Natural killer cell treated with Interleukin-12 subunit alpha and Interleukin-12 subunit beta and Interleukin-15 and Interleukin-18, amount 100 ng/mL, for 72 hours (primary cell): ENCODE measurements around the gene PHACTR2. TPM values are rescaled to one million over a fixed set of nuclear protein-coding genes. Genes with fewer than 3 reads are reported as not detected.
"Not testable (repeated sequence)": the region's sequence is repeated elsewhere in the genome, so short reads cannot be mapped to it uniquely, and the experiment has no call there.

Experiments
- ATAC-seq, 2 donors: fragments of 150-1000 bp; cut with Tn5 transposase in 1 of 2; sonication (Bioruptor Pico), chemical (Tn5 transposase) in 1 of 2; 2 replicates each; pipeline ENCODE4 v1.10.0; 2021
- DNase-seq: peaks from one replicate; pipeline ENCODE4 v3.0.0; 2022; ENCODE audit warnings: low spot score
- H3K27ac Mint-ChIP-seq, 2 donors: 1 replicate in 1 of 2; 2 replicates in 1 of 2; pipeline ENCODE4 v1.8.0; 2022; ENCODE audit warnings: mixed read lengths in 2 of 2, mild to moderate bottlenecking in 1 of 2, moderate library complexity in 1 of 2
- H3K27me3 Mint-ChIP-seq, 2 donors: 1 replicate in 1 of 2; 2 replicates in 1 of 2; pipeline ENCODE4 v1.8.0; 2022; ENCODE audit warnings: mixed read lengths in 2 of 2
- H3K36me3 Mint-ChIP-seq: one replicate; pipeline ENCODE4 v1.8.0; 2022; ENCODE audit warnings: mixed read lengths
- H3K4me1 Mint-ChIP-seq, 2 donors: 1 replicate in 1 of 2; 2 replicates in 1 of 2; pipeline ENCODE4 v1.8.0; 2022; ENCODE audit warnings: low read depth in 2 of 2, mixed read lengths in 2 of 2, mild to moderate bottlenecking in 1 of 2
- H3K4me3 Mint-ChIP-seq: one replicate; pipeline ENCODE4 v1.8.0; 2022; ENCODE audit warnings: mixed read lengths
- H3K9me3 Mint-ChIP-seq: 2 replicates; pipeline ENCODE4 v1.8.0; 2022; ENCODE audit warnings: mixed read lengths
- total RNA-seq, 2 donors: library from RNA; stranded (reverse); gene quantifications; one replicate each; pipeline ENCODE4 v1.2.3, GENCODE V29; 2022

PHACTR2 gene
- total RNA-seq, 2 donors from 2014 or later, result 19.9 to 23.6 TPM

DNA sequence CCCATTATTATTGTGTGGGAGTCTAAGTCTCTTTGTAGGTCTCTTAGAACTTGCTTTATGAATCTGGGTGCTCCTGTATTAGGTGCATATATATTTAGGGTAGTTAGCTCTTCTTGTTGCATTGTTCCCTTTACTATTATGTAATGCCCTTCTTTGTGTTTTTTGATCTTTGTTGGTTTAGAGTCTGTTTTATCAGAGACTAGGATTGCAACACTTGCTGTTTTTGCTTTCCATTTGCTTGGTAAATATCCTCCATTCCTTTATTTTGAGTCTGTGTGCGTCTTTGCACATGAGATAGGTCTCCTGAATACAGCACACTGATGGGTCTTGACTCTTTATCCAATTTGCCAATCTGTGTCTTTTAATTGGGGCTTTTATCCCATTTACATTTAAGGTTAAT lies 177.3 kb downstream of the PHACTR2 start:
- H3K4me3 Mint-ChIP-seq, DNase-seq, H3K27ac Mint-ChIP-seq, H3K9me3 Mint-ChIP-seq, ATAC-seq, H3K27me3 Mint-ChIP-seq: not testable (repeated sequence)
- Mint-ChIP-seq H3K36me3 (peaks cover 82% of the 10 kb centered on the region), H3K4me1 (peaks cover 16 to 34% of the 10 kb centered on the region in 2 donors)

DNA sequence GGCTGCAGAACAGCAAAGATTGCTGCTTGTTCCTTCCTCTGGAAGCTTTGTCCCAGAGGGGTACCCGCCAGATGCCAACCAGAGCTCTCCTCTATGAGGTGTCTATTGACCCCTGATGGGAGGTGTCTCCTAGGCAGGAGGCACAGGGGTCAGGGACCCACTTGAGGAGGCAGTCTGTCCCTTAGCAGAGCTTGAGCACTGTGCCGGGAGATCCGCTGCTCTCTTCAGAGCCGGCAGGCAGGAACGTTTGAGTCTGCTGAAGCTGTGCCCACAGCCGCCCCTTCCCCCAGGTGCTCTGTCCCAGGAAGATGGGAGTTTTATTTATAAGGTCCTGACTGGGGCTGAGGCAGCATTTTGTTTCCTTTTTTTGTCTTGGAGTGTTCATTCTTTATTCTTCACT lies 179.0 kb downstream of the PHACTR2 start:
- ATAC-seq, H3K27me3 Mint-ChIP-seq, DNase-seq, H3K9me3 Mint-ChIP-seq, H3K4me3 Mint-ChIP-seq: not testable (repeated sequence)
- H3K4me1 Mint-ChIP-seq, result peaks cover 14 to 34% of the 10 kb centered on the region in 2 donors
- H3K27ac Mint-ChIP-seq, result peak overlapping the region in 1 of 2 donors; percentile 10
- peaks cover 77% of the 10 kb centered on the region for H3K36me3 Mint-ChIP-seq

DNA sequence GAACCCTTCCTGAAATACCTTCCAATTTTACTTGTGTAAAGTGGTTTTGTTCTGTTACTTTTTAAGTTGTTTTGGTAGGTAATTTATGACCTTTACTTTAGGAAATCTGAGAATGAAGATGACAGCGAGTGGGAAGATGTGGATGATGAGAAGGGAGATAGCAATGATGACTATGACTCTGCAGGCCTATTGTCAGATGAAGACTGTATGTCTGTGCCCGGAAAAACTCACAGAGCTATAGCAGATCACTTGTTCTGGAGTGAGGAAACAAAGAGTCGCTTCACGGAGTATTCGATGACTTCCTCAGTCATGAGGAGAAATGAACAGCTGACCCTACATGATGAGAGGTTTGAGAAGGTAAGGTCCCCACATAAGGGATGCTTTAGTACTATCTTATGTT lies 179.9 kb downstream of the PHACTR2 start:
- Mint-ChIP-seq H3K36me3 (peaks cover 69% of the 10 kb centered on the region), H3K4me1 (peaks cover 14 to 27% of the 10 kb centered on the region in 2 donors), H3K27ac (no peak overlapping the region), H3K9me3 (no peaks in the 10 kb centered on the region), H3K27me3 (no peaks in the 10 kb centered on the region), H3K4me3 (no peak overlapping the region)
- ATAC-seq (no peak), DNase-seq (no peak)

DNA sequence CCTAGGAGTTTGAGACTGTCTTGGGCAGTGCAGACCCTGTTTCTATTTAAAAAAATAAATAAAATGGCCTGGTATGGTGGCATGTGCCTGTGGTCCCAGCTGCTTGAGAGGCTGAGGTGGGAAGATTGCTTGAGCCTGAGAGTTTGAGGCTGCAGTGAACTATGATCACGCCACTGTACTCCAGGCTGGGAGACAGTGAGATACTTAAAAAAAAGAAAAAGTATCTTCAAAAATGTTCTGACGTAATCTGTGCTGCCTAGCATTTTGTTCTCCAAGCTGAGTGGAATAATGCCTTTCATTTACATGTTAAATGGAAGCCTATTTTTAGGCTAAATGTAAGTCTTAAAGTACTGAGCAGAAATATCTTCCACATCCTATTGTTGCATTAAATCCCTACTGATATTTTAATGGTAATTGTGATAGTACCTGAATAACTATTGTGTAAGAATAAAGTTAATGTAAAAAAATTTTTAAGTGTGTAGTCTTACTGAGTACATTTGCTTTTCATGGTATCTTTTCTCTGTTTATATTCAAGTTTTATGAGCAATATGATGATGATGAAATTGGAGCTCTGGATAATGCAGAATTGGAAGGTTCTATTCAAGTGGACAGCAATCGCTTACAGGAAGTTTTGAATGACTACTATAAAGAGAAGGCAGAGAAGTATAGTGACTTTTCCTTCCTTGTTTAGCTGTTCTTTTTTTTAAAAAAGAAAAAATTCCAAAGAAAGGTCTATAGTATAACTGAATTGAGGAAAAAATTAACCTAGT lies 182.3 kb downstream of the PHACTR2 start:
- Mint-ChIP-seq H3K4me3 (no peak overlapping the region), H3K27ac (no peak overlapping the region), H3K27me3 (no peaks in the 10 kb centered on the region), H3K36me3 (peaks cover 62% of the 10 kb centered on the region), H3K4me1 (peaks cover 4 to 7% of the 10 kb centered on the region in 2 donors), H3K9me3 (no peaks in the 10 kb centered on the region)
- DNase-seq, result no peak
- no peak for ATAC-seq

DNA sequence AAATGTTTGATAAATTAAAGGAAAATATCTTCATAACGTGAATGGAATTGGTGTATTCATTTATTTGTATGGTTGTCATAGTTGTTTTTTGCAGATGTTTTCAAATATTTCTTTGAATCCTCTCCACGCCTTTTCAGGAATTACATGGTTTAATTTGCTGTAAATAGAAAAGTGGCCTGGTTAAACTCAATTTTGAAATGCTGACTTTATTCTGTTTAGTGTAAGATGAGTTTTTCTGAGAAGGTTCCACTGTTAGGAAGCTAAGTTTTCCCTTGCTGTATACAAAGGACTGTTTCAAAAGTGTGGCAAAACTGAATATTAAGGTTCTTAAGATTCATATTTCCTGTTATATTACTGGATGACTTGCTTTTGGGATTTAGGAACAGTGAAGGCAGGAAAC lies 186.0 kb downstream of the PHACTR2 start:
- Mint-ChIP-seq H3K4me1 (no peaks in the 10 kb centered on the region), H3K27ac (no peak overlapping the region), H3K9me3 (no peaks in the 10 kb centered on the region), H3K36me3 (peaks cover 30% of the 10 kb centered on the region), H3K4me3 (no peak overlapping the region), H3K27me3 (no peaks in the 10 kb centered on the region)
- DNase-seq, result no peak
- no peak for ATAC-seq

DNA sequence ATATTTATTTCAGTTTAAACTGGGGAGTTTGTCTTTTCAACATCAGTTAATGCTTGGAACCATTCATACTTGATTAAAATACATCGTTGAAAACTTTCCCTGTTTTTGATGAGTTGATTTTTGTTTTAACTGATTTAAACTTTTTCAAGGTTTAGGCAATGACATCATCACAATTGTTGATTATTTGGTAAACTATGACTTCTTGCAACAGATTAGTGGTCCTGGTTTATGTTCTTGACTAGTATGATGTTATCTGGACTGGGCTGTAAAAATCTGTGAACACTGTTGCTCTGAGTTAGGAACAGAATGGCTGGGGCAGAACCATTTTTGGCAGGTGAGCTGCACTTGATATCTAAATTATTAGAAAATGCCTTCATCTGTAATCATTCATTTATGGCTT lies 186.5 kb downstream of the PHACTR2 start, which contains the start of gene ZC2HC1B:
ZC2HC1B (plus strand) TSS at position 241 of the 400 bp plus-strand sequence; CDS start at position 307, 66 bp downstream.
- H3K36me3 Mint-ChIP-seq, result peaks cover 27% of the 10 kb centered on the region
- no peaks in the 10 kb centered on the region for H3K9me3 Mint-ChIP-seq
- H3K27ac Mint-ChIP-seq, result no peak within 1 kb of the TSS
- H3K4me1 Mint-ChIP-seq, result no peaks in the 10 kb centered on the region
- no peak within 1 kb of the TSS for H3K4me3 Mint-ChIP-seq
- no peaks in the 10 kb centered on the region for H3K27me3 Mint-ChIP-seq
- DNase-seq (no peak), ATAC-seq (no peak)

DNA sequence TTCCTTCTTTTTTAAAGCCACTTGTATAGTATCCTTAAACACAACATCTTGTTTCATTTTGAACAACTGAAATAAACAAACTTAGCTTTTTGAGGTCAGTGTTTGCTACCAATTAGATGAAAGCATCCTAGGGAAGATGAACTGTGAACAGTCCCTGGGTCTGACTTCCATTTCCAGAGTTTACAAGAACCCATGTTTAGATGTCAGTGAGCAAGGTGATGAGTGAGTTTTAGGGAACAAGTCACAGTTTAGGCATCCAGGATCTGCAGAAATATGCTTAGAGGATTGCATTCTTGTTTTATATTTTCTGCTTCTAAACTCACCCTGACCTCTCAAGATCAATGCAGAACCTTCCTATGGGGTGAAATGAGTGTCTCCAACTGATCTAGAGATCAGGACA lies 189.5 kb downstream of the PHACTR2 start:
- Mint-ChIP-seq H3K4me3 (no peak overlapping the region), H3K27me3 (no peaks in the 10 kb centered on the region), H3K9me3 (no peaks in the 10 kb centered on the region), H3K4me1 (no peaks in the 10 kb centered on the region), H3K36me3 (peaks cover 14% of the 10 kb centered on the region), H3K27ac (no peak overlapping the region)
- DNase-seq (no peak), ATAC-seq (no peak)

DNA sequence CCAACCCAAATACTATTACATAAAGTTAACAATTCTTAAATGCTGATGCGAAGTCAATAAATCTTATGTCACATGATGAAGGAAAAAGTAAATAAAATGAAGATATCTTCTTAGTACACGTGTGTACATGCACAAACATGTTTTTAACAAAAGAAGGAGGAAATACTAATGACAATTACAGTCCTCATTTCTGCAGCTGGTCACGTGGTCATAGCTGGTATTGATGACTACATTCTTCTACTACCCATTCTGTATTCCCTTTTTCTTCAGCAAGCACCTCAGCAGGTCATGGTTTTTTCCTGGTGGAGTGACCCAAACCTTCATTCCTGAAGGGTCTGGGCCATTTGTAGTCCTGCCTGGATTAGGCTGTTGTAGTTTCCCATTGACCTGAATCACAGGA lies 191.0 kb downstream of the PHACTR2 start:
- not testable (repeated sequence) for H3K27ac Mint-ChIP-seq, H3K4me3 Mint-ChIP-seq, H3K36me3 Mint-ChIP-seq, ATAC-seq, H3K27me3 Mint-ChIP-seq, H3K9me3 Mint-ChIP-seq, H3K4me1 Mint-ChIP-seq, DNase-seq

DNA sequence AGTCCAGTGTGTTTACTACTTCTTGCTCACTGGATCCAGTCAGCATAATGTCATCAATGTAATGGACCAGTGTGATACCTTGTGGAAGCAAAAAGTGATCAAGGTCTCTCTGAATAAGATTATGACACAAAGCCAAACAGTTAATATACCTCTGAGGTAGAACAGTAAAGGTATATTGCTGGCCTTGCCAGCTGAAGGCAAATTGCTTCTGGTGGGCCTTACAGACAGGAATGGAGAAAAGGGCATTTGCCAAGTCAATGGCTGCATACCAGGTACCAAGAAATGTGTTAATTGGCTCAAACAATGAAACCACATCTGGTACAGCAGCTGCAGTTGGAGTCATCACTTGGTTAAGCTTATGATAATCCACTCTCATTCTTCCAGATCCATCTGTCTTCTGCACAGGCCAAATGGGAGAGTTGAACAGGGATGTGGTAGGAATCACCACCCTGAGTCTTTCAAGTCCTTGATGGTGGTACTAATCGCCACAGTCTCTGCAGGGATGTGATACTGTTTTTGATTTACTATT lies 193.5 kb downstream of the PHACTR2 start:
- not testable (repeated sequence) for DNase-seq, H3K36me3 Mint-ChIP-seq, H3K4me1 Mint-ChIP-seq, H3K4me3 Mint-ChIP-seq, H3K27me3 Mint-ChIP-seq, H3K27ac Mint-ChIP-seq, H3K9me3 Mint-ChIP-seq, ATAC-seq

DNA sequence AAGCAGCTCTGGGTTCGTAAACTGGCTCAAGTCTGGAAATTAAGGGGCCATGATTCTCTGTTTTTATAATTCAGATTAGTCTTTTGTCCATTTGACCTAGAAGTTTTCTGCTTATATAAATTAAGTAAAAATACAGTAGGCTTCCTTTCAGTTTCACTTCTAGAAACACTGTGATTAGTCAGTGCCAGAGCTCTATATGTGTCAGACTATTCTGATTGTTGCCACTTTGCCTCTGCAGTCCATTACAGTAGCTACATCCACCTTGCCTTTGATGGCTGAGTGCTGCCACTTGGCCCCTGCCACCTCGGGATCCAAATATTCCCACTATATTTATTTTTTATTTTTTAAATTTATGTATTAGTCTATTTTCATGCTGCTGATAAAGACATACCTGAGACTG lies 194.4 kb downstream of the PHACTR2 start:
- Mint-ChIP-seq H3K36me3 (peaks cover 4% of the 10 kb centered on the region), H3K4me1 (peaks cover 10% of the 10 kb centered on the region in 2 donors), H3K9me3 (no peaks in the 10 kb centered on the region), H3K27ac (no peak overlapping the region), H3K4me3 (no peak overlapping the region), H3K27me3 (no peaks in the 10 kb centered on the region)
- DNase-seq (no peak), ATAC-seq (peak; percentile 86 to 93)

DNA sequence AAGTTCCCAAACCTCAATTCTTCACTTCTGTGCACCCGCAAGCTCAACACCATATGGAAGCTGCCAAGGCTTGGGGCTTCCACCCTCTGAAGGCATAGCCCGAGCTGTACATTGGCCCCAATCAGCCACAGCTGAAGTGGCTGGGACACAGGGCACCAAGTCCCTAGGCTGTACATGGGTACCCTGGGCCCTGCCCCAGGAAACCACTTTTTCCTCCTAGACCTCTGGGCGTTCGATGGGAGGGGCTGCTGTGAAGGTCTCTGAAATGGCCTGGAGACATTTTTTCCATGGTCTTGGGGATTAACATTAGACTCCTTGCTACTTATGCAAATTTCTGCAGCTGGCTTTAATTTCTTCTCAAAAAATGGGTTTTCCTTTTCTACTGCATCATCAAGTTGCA lies 195.8 kb downstream of the PHACTR2 start:
- H3K36me3 Mint-ChIP-seq, H3K27me3 Mint-ChIP-seq, H3K27ac Mint-ChIP-seq, H3K4me1 Mint-ChIP-seq, H3K4me3 Mint-ChIP-seq, DNase-seq, H3K9me3 Mint-ChIP-seq, ATAC-seq: not testable (repeated sequence)

DNA sequence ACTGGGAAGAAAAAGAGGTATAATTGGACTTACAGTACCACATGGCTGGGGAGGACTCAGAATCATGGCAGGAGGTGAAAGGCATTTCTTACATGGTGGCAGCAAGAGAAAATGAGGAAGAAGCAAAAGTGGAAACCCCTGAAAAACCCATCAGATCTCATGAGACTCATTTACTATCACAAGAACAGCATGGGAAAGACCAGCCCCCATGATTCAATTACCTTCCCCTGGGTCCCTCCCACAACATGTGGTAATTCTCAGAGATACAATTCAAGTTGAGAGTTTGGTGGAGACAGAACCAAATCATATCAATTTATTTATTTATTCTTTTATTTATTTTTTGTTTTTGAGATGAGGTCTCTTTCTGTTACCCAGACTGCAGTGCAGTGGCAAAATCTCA lies 196.7 kb downstream of the PHACTR2 start:
- H3K36me3 Mint-ChIP-seq, H3K27ac Mint-ChIP-seq, H3K9me3 Mint-ChIP-seq, H3K4me3 Mint-ChIP-seq, H3K4me1 Mint-ChIP-seq, H3K27me3 Mint-ChIP-seq, ATAC-seq, DNase-seq: not testable (repeated sequence)

DNA sequence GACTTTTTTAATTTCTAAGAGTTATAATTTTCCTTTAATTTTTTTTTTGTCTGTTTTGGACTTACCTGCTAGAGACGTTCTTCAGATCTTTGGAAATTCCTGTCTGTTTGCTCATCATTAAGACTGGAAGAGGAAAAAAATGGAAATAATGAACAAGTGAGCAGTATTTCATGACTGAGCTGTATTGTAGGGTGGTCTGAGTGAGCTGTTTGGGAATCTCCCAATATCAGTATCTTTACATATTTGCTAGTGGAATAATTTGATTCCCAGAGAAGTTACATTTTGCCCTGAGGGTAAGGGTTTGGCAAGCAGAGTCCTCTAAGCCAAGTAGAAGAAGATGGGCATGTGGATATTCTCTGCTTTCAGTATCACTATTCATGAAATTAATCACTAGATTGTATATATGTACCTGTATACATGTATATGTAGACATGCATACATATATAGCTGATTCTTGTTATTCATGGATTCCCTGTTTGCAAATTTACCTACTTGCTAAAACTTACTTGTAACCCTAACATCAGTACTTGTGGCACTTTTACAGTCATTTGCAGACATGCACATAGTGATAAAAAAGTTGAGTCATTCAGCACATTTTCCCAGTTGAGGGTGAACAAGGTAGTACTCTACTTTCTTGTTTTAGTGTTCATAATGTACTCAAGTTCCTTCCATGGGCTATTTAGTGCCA lies 200.0 kb downstream of the PHACTR2 start:
- peaks cover 4% of the 10 kb centered on the region for H3K36me3 Mint-ChIP-seq
- no peaks in the 10 kb centered on the region for H3K9me3 Mint-ChIP-seq
- no peak for DNase-seq
- peaks cover 7 to 8% of the 10 kb centered on the region in 2 donors for H3K4me1 Mint-ChIP-seq
- no peak overlapping the region for H3K4me3 Mint-ChIP-seq
- ATAC-seq, result peak in 1 of 2 donors; percentile 54
- H3K27me3 Mint-ChIP-seq, result no peaks in the 10 kb centered on the region
- no peak overlapping the region for H3K27ac Mint-ChIP-seq

DNA sequence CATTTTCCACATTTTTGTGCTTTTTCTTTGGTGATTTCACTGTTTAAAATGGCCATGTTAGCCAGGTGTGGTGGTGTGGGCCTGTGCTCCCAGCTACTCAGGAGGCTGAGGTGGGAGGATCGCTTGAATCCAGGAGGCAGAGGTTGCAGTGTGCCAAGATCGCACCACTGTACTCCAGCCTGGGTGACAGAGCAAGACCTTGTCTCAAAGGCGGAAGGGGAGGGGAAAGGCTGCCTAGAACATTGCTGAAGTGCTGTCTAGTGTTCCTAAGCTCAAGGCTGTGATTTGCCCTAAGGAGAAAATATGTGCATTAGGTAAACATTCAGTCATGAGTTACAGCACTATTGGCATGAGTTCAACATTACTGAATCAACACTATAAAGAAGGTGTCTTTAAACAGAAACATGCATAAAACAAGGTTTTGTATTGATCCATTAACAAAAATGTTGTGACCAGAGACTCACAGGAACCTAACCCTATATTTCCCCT lies 200.6 kb downstream of the PHACTR2 start:
- no peaks in the 10 kb centered on the region for H3K9me3 Mint-ChIP-seq
- ATAC-seq, result no peak
- peaks cover 4% of the 10 kb centered on the region for H3K36me3 Mint-ChIP-seq
- no peak for DNase-seq
- no peak overlapping the region for H3K27ac Mint-ChIP-seq
- no peaks in the 10 kb centered on the region for H3K27me3 Mint-ChIP-seq
- H3K4me3 Mint-ChIP-seq, result no peak overlapping the region
- peaks cover 1 to 3% of the 10 kb centered on the region in 2 donors for H3K4me1 Mint-ChIP-seq
